Muscle layer of colon (tissue), 2 donors: ENCODE measurements around the gene BIRC2.

ENCODE experiments used
- H3K27ac ChIP-seq: one replicate; pipeline ENCODE4 v1.7.0; 2013; ENCODE audit warnings: low read depth, mild to moderate bottlenecking, low read length, moderate library complexity
- H3K27me3 ChIP-seq, 2 donors: one replicate each; pipeline ENCODE4 v1.7.0; 2013; ENCODE audit warnings: low read length in 2 of 2, mild to moderate bottlenecking in 2 of 2; ENCODE audit not compliant: insufficient read depth in 2 of 2, control insufficient read depth in 1 of 2
- H3K36me3 ChIP-seq: one replicate; pipeline ENCODE4 v1.7.0; 2013; ENCODE audit warnings: mild to moderate bottlenecking, low read length; ENCODE audit not compliant: insufficient read depth
- H3K4me1 ChIP-seq: one replicate; pipeline ENCODE4 v1.7.0; 2013; ENCODE audit warnings: mild to moderate bottlenecking, low read length; ENCODE audit not compliant: insufficient read depth
- H3K4me3 ChIP-seq, 2 donors: one replicate each; pipeline ENCODE4 v1.7.0; 2013; ENCODE audit warnings: low read length in 2 of 2, low read depth in 1 of 2, mild to moderate bottlenecking in 1 of 2, moderate library complexity in 1 of 2
- H3K9ac ChIP-seq: one replicate; pipeline ENCODE4 v1.7.0; 2013; ENCODE audit warnings: low read length
- H3K9me3 ChIP-seq: one replicate; pipeline ENCODE4 v1.7.0; 2013; ENCODE audit warnings: mild to moderate bottlenecking, low read length
- donor health status: abdominal sarcoma.
- donor health status: Adenocarcinoma of cecum.

BIRC2 gene

DNA sequence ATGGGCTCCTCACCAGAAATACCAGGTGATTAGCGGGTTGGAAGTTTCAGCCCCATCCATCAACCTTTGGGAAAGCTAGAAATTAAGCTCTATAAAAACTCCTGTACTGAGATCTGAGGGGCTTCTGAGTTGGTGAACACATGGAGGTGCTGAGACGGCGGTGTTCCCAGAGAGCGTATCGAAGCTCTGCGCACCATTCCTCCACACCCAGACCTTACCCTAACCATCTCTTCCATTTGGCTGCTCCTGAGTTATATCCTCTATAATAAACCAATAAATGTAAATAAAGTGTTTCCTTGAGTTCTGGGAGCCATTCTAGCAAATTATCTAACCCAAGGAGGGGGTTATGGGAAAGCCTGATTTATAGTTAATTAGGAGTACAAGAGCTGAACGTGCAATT, 64.1 kb downstream of the BIRC2 start:
- Histone ChIP-seq H3K4me1 (peaks cover 32% of the 10 kb centered on the region), H3K9me3 (no peaks in the 10 kb centered on the region), H3K36me3 (no peaks in the 10 kb centered on the region), H3K27me3 (no peaks in the 10 kb centered on the region), H3K4me3 (no peak overlapping the region), H3K9ac (no peak overlapping the region), H3K27ac (no peak overlapping the region)

DNA sequence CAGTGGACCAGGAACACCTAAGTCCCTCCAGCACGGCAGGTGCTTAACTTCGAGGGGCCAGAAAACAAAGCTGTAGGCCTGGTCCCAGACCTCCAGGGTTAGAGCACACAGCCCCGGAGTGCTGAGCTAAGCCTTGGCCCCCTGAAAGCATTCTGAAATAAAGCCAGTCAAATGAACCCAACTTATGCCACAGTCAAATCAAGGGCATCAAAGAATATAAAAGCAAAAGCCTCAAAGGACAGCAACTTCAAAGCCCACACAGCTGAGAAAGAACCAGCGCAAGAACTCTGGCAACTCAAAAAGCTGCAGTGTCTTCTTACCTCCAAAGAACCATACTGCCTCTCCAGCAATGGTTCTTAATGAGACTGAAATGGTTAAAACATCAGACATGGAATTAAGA, 66.5 kb downstream of the BIRC2 start:
- H3K9ac ChIP-seq = no peak overlapping the region
- peaks cover 15% of the 10 kb centered on the region for H3K4me1 ChIP-seq
- H3K4me3 ChIP-seq = no peak overlapping the region
- no peaks in the 10 kb centered on the region for H3K36me3 ChIP-seq
- H3K9me3 ChIP-seq = no peaks in the 10 kb centered on the region
- H3K27ac ChIP-seq = no peak overlapping the region
- H3K27me3 ChIP-seq = no peaks in the 10 kb centered on the region

DNA sequence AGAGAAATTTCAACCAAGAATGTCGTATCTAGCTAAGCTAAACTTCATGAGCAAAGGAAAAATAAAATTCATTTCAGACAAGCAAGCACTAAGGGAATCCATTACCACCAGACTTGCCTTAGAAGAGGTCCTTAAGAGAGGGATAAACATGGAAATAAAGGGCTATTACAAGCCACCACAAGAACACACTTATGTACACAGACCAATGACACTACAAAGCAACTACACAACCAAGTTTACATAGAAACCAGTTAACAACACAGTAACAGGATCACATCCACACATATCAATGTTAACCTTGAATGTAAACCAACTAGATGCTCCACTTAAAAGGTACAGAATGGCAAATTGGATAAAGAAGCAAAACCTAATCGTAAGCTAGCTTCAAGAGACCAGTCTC, 67.5 kb downstream of the BIRC2 start:
- Histone ChIP-seq H3K27me3 (no peaks in the 10 kb centered on the region), H3K4me3 (no peak overlapping the region), H3K4me1 (peaks cover 14% of the 10 kb centered on the region), H3K27ac (no peak overlapping the region), H3K9ac (no peak overlapping the region), H3K36me3 (no peaks in the 10 kb centered on the region), H3K9me3 (no peaks in the 10 kb centered on the region)

DNA sequence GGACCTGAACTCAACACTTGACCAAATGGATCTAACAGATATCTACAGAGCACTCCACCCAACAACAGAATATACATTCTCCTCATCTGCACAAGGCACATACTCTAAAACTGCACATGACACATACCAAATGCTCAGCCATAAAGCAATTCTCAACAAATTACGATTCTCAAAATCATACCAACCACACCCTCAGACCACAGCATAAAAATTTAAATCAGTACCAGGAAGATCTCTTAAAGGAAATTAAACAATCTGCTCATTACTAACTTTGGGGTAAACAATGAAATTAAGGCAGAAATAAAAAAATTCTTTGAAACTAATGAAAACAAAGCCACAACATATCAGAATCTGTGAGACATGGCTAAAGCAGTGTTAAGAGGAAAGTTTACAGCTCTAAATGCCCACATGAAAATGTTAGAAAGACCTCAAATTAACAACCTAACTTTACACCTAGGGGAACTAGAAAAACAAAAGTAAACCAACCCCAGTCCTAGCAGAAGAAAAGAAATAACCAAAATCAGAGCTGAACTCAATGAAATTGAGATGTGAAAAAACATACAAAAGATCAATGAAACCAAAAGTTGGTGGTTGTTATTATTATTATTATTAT, 68.4 kb downstream of the BIRC2 start:
- no peaks in the 10 kb centered on the region for H3K9me3 ChIP-seq
- no peaks in the 10 kb centered on the region for H3K36me3 ChIP-seq
- peaks cover 13% of the 10 kb centered on the region for H3K4me1 ChIP-seq
- no peak overlapping the region for H3K27ac ChIP-seq
- H3K4me3 ChIP-seq = no peak overlapping the region
- H3K27me3 ChIP-seq = no peaks in the 10 kb centered on the region
- H3K9ac ChIP-seq = no peak overlapping the region

DNA sequence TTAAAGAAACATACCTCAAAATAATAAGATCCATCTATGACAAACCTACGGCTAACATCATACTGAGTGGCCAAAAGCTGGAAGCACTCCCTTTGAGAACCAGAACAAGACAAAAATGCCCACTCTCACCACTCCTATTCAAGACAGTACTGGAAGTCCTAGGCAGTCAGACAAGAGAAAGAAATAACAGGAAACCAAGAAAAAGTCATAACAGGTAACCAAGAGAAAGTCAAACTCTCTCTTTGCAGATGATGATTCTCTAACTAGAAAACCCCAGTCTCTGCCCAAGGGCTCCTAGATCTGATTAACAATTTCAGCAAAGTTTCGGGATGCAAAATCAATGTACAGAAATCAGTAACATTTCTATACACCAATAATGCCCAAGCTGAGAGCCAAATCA, 70.0 kb downstream of the BIRC2 start:
- no peak overlapping the region for H3K27ac ChIP-seq

DNA sequence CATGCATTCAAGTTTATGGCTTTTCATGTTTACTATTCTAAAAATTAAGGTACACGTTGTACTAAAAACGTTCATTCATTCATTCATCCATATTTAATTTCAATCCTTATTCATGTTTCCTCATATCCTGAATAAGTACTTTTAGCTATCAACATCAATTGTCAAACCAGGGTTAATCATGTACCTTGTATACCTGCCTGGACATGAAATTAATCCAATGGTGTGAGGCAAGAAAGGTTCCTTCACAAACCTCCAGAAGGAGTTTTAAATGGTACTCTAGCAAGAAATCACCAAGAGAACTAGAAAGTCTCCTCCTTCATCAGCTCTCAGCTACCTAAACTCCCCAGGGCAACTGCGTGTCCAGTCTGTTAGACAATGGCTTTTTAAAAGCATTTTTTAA, 72.2 kb downstream of the BIRC2 start:
- Histone ChIP-seq H3K9ac (no peak overlapping the region), H3K4me1 (peaks cover 16% of the 10 kb centered on the region), H3K27me3 (no peaks in the 10 kb centered on the region), H3K27ac (no peak overlapping the region), H3K36me3 (no peaks in the 10 kb centered on the region), H3K9me3 (no peaks in the 10 kb centered on the region), H3K4me3 (no peak overlapping the region)

More for the DNA sequence above, 70.0 kb downstream of the BIRC2 start:
- no peaks in the 10 kb centered on the region for H3K36me3 ChIP-seq
- H3K4me1 ChIP-seq = peaks cover 14% of the 10 kb centered on the region
- H3K27me3 ChIP-seq = no peaks in the 10 kb centered on the region
- H3K4me3 ChIP-seq = no peak overlapping the region
- no peak overlapping the region for H3K9ac ChIP-seq
- H3K9me3 ChIP-seq = no peaks in the 10 kb centered on the region

DNA sequence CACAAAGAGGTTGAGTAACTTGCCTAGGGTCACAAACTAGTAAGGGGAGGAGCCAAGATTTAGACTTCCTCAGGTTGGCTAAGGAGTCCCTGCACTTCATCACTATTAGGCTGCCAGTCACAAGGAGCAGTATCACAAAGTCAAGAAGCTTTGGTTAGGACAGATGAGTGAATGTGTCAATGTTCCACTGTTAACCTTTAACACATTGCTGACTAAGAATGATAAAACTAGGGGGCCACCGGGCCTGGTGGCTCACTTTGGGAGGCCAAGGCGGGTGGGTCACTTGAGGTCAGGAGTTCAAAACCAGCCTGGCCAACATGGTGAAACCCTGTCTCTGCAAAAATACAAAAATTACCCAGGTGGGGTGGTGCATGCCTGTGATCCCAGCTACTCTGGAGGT, 73.5 kb downstream of the BIRC2 start:
- H3K9ac ChIP-seq = no peak overlapping the region
- no peaks in the 10 kb centered on the region for H3K9me3 ChIP-seq
- no peak overlapping the region for H3K4me3 ChIP-seq
- H3K27me3 ChIP-seq = no peaks in the 10 kb centered on the region
- H3K27ac ChIP-seq = no peak overlapping the region
- H3K4me1 ChIP-seq = peaks cover 16% of the 10 kb centered on the region
- H3K36me3 ChIP-seq = no peaks in the 10 kb centered on the region

DNA sequence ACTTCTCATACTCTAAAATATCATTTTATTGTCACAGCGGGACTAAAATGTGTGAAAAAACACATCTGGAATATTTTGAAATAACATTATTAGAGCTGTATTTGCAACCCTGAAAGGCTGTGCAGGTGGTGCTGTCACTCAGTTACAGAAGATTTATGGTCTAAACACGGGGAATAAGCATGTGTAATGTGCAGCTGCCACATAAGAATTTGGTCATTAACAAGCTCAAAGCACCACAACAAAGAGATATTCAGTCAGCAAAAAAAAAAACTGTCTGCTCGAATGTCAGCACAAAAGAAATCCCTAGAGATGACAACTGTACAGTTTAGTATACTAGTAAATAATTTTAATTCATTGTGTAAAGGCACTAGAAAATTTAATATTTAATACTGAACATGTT, 74.2 kb downstream of the BIRC2 start:
- Histone ChIP-seq H3K9me3 (no peaks in the 10 kb centered on the region), H3K36me3 (no peaks in the 10 kb centered on the region), H3K27me3 (no peaks in the 10 kb centered on the region), H3K9ac (no peak overlapping the region), H3K27ac (no peak overlapping the region), H3K4me3 (no peak overlapping the region), H3K4me1 (peaks cover 23% of the 10 kb centered on the region)

DNA sequence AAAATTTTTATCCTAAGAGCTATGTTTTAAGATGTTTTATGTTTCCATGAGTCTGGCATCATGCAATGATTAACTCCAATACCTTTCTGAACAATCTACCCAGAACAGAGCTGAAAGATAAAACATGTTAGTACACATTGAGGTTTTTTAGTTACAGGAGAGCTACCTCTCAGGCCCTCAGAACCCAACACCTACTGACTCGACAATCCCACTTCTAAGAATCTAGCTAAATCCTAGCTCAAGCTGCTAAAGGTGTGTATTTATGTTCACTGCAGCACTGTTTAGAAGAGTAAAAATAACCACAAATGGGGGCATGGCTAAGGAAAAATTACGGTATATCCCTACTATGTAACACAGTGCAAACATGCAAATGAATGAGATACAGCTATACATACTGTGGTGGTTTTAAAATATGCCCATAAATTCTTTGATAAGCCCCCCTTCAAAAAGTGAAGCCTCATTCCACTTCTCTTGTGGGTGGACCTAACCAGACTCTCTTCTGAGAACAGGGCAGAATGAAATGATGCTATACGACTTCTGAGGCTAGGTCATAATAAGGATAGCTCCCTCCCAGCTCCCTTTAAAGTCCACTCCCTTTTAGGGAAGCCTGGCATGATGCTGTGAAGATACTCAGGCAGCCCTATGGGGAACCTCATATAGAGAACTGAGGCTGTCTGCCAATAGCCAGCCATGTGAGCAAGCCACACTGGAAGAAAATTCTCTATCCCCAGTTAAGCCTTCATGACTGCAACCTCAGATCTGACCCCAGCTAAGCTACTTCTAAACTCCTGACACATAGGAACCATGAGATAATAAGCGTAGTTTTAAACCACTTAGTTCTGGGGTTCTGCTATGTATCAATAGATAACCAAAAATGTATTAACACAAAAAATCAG, 76.1 kb downstream of the BIRC2 start:
- H3K9ac ChIP-seq = no peak overlapping the region
- no peaks in the 10 kb centered on the region for H3K27me3 ChIP-seq
- H3K27ac ChIP-seq = no peak overlapping the region
- no peak overlapping the region for H3K4me3 ChIP-seq
- H3K9me3 ChIP-seq = no peaks in the 10 kb centered on the region
- no peaks in the 10 kb centered on the region for H3K36me3 ChIP-seq
- H3K4me1 ChIP-seq = peaks cover 30% of the 10 kb centered on the region

DNA sequence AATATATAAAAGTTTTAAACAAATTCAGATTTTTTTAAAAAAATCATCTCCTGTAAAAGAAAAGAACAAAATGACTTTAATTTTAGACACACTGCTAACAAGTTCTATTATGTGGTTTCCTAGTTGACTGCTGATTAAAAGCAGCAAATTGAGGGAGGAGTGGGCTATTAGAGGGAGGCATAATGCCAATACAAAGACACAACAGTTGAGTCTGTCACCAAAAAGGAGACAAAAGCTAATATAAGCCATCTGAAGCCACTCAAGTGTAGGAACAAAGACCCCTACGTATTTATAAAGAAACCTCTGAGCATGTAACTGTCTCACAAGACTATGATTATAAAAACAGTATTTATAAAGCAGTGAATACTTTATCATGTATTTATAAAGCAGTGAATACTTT, 76.9 kb downstream of the BIRC2 start:
- Histone ChIP-seq H3K4me1 (peaks cover 35% of the 10 kb centered on the region), H3K4me3 (no peak overlapping the region), H3K27ac (no peak overlapping the region)

DNA sequence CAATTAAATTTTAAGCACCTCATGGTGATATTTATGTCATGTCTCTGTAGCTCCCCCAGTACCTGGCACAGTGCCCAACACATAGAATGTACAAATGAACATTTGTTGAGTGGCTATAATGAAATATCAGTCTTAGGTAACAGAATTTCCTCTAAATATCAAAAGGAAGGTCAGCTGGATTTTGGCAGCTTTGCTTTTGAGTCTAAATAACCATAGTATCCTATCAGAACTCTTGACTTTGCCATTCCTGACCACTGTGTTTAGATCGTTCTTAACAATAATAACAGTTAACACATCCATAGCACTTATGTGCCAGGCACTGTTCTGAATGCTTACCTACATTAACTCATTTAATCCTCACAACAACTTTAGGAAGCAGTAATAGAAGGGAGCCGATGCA, 79.0 kb downstream of the BIRC2 start:
- Histone ChIP-seq H3K9ac (no peak overlapping the region), H3K4me1 (peaks cover 48% of the 10 kb centered on the region), H3K4me3 (no peak overlapping the region), H3K9me3 (no peaks in the 10 kb centered on the region), H3K36me3 (no peaks in the 10 kb centered on the region), H3K27ac (no peak overlapping the region), H3K27me3 (no peaks in the 10 kb centered on the region)

More for the DNA sequence above, 76.9 kb downstream of the BIRC2 start:
- no peaks in the 10 kb centered on the region for H3K36me3 ChIP-seq
- no peaks in the 10 kb centered on the region for H3K27me3 ChIP-seq
- H3K9ac ChIP-seq = no peak overlapping the region
- H3K9me3 ChIP-seq = no peaks in the 10 kb centered on the region

DNA sequence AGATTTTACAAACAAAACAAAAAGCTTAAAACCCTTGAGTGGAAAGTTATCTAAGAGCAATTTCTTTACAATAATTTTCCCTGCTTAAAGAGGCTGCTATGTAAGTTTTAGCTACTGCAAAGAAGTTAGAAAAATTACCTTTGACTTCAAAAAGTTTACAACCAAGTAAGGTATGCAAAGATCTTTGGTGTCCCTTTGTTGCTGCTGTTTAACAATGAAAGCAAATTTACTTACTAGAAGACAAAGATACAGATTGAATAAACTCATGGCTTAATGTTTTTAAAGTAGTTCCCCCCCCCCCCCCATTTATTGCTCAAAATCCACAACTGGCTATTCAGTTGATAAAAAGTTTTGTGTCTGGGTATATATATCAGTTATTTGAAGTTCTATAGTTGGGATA, 79.6 kb downstream of the BIRC2 start:
- H3K27me3 ChIP-seq = no peaks in the 10 kb centered on the region
- no peak overlapping the region for H3K4me3 ChIP-seq
- no peak overlapping the region for H3K9ac ChIP-seq
- no peak overlapping the region for H3K27ac ChIP-seq
- peaks cover 3% of the 10 kb centered on the region for H3K36me3 ChIP-seq
- peaks cover 48% of the 10 kb centered on the region for H3K4me1 ChIP-seq
- H3K9me3 ChIP-seq = no peaks in the 10 kb centered on the region
